Heart left ventricle (tissue), 13 donors: ENCODE measurements around the gene CHTF8.

Source experiments
- POLR2A ChIP-seq, 2 donors: fragments of 450-650 bp; IDR thresholded peaks; one replicate each; pipeline ENCODE4 v1.6.1; 2017; ENCODE audit warnings: antibody characterized with exemption in 2 of 2, mild to moderate bottlenecking in 2 of 2, moderate library complexity in 2 of 2
- TF ChIP-seq, protein P1 (sequence below), 12 donors: fragments of 200-600 bp; sonication (generic) in 4 of 12; IDR thresholded peaks; one replicate each; pipeline versions ENCODE4 v1.5.0 to v1.8.0; 2018 to 2022; ENCODE audit warnings: antibody characterized with exemption in 12 of 12, mild to moderate bottlenecking in 5 of 12
- donor health status: ischemic (EF 13 %, LVEDD 7.1; RV severe dilation, severe dysfunction).
- donor health status: DM: no; HTN: yes; CAD: no.
- donor health status: DM: no; HTN: no; CAD: no.
- donor health status: ischemic (EF 25% LVEDD 6.9; RV normal size, moderate dysfunction).
- donor health status: ischemic (EF 25% LVEDD 5.7; RV mildly dilated, moderate dysfunction).
- donor health status: ischemic (EF 35%, LVEDD 5.7; RV mildly dilated, moderate dysfunction).
- donor health status: nonischemic (EF 11% LVEDD 7.7; RV severe dilation, severe dysfunction).
- donor health status: DM: yes; HTN: yes; CAD: no.
- donor health status: PGD.
- donor health status: ischemic (EF 29% LVEDD 5.4; RV normal size, mild dysfunction).
- donor health status: nonischemic (EF 23%, LVEDD 6.1; RV moderate dilation, normal function).

DNA sequence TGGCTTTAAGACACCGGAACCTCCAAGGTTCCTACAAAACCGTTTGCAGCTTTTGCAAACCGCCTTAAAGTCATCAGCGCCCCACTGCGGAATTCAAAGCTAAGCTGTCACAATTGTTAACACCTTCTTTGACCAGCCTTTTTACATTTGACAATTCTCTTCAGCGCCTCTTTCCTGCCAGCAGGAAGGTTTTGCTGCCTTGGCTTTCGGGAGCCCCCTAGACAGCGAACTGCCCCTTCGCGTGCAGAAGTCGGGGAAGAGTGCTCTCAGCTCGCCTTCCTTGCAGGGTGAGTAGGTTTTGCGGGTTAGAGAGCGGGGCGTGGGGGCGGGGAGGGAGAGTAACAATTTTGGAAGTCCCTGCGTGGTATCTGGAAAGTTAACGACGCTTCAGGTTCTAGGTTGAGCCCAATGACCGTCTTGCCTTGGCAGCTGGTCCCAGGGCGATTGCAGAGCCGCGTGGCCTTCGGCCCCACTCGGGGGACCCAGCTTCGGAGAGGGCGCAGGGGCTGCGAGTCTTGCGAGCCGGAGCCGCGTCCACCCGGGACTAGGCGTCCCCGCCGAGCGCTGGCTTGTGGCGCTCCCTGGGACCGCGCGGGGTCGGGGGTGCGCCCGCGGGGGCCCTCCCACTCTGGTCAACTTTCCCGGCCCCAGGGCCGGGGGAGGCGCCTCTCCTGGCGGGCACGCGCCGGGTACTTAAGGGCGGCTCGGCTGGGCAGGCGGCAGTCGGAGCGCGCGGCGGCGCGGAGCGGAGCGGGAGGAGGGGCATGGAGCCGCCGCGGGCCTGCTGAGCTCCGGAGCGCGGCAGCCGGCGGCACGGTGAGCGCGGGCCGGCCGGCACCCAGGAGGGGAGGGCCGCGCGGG is 26.7 kb downstream of the CHTF8 start, which contains the start of gene HAS3:
- peak in 1 of 2 donors; percentile 33 for TF ChIP-seq POLR2A (IDR thresholded peaks at IDR 0.05)
- TF ChIP-seq, protein P1, sequence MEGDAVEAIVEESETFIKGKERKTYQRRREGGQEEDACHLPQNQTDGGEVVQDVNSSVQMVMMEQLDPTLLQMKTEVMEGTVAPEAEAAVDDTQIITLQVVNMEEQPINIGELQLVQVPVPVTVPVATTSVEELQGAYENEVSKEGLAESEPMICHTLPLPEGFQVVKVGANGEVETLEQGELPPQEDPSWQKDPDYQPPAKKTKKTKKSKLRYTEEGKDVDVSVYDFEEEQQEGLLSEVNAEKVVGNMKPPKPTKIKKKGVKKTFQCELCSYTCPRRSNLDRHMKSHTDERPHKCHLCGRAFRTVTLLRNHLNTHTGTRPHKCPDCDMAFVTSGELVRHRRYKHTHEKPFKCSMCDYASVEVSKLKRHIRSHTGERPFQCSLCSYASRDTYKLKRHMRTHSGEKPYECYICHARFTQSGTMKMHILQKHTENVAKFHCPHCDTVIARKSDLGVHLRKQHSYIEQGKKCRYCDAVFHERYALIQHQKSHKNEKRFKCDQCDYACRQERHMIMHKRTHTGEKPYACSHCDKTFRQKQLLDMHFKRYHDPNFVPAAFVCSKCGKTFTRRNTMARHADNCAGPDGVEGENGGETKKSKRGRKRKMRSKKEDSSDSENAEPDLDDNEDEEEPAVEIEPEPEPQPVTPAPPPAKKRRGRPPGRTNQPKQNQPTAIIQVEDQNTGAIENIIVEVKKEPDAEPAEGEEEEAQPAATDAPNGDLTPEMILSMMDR (IDR thresholded peaks at IDR 0.05) = peak in 9 of 12 donors; percentile 10 to 46 (median 22)
